Mucosa of descending colon (tissue), 3 donors: ENCODE results near the gene GARNL3. TPM values are rescaled to one million over a fixed set of nuclear protein-coding genes. Genes with fewer than 3 reads are reported as not detected.

Source experiments
- ATAC-seq: fragments of 200-7000 bp; cut with Tn5 transposase; one replicate; pipeline ENCODE4 v1.9.1; 2020; ENCODE audit warnings: mild to moderate bottlenecking, moderate library complexity
- DNase-seq, 3 donors: peaks; one replicate each; pipeline ENCODE4 v3.0.0-alpha.2; 2020
- H3K36me3 ChIP-seq: fragments of 200-600 bp; one replicate; pipeline ENCODE4 v1.8.0; 2021; ENCODE audit warnings: low read depth, mild to moderate bottlenecking
- H3K4me1 ChIP-seq: fragments of 200-600 bp; one replicate; pipeline ENCODE4 v1.8.0; 2021; ENCODE audit warnings: low read depth, mild to moderate bottlenecking
- H3K4me3 ChIP-seq: fragments of 200-600 bp; one replicate; pipeline ENCODE4 v1.8.0; 2021; ENCODE audit warnings: mild to moderate bottlenecking
- H3K9me3 ChIP-seq: fragments of 200-600 bp; one replicate; pipeline ENCODE4 v1.8.0; 2021; ENCODE audit warnings: mild to moderate bottlenecking
- CTCF ChIP-seq: fragments of 200-600 bp; IDR thresholded peaks from one replicate; pipeline ENCODE4 v1.8.0; 2022; ENCODE audit warnings: antibody characterized with exemption, mild to moderate bottlenecking
- intact Hi-C, 2 donors: fragments of 100-400 bp; cut with DNase I in 1 of 2; cut with micrococcal nuclease in 1 of 2; formaldehyde crosslinking; loops; one replicate each; pipeline versions ENCODE4 v1.11.0 to v1.11.1; 2022; cut with DNase I, micrococcal nuclease
- long read RNA-seq, 2 donors: library from polyadenylated mRNA; unstranded; transcript quantifications; one replicate each; pipeline ENCODE4 v2.0.0, GENCODE V29; 2019 to 2021
- total RNA-seq, 3 donors: library from RNA; stranded (reverse); fragmentation: NEBNext Ultra II Directional in 2 of 3; extraction: Animal tissue kit (Norgen Biotek cat#: 25700) in 2 of 3; gene quantifications; one replicate each; pipeline versions ENCODE4 v1.2.1 to v1.2.4, GENCODE V29; 2021 to 2023
- donor health status: DM: no; HTN: no; CAD: no; lungs with moderate emphysema.
- donor health status: DM: no; HTN: no; CAD: no.
- donor health status: DM: no; HTN: yes; CAD: no.

Gene GARNL3
- total RNA-seq: 10 to 100 TPM in 1 of 3 donors, 1 to 10 TPM in 2; 5.4 to 14.2 (median 8.6) TPM
- long read RNA-seq, donor 1, partial matches to known transcripts: 3 of 12 reads
- long read RNA-seq, donor 1, other reads (novel, unspliced or antisense): 8 of 12 reads
- long read RNA-seq, donor 2: 0 reads

GRCh38 chr9:127264462-127265219, at the start of gene GARNL3:
Gene GARNL3 (plus strand): TSS chr9:127264774. CDS start chr9:127264878, 104 bp downstream.
- ATAC-seq (no peak), DNase-seq (no peak)
- Histone ChIP-seq H3K36me3 (no peaks in the 10 kb centered on the region), H3K4me1 (no peaks in the 10 kb centered on the region), H3K4me3 (no peak within 1 kb of the TSS), H3K9me3 (no peaks in the 10 kb centered on the region)
- no peak for TF ChIP-seq CTCF
- intact Hi-C loops: no loop called here

- no peak for ATAC-seq
- intact Hi-C loops: no loop called here
- Histone ChIP-seq H3K36me3 (no peaks in the 10 kb centered on the region), H3K9me3 (no peaks in the 10 kb centered on the region), H3K4me3 (no peak overlapping the region), H3K4me1 (no peaks in the 10 kb centered on the region)
- no peak for DNase-seq
- no peak for TF ChIP-seq CTCF
Observed at GRCh38 chr9:127215268-127216209, 49.0 kb upstream of the GARNL3 start.

GRCh38 chr9:127216210-127216887, 48.2 kb upstream of the GARNL3 start:
- Histone ChIP-seq H3K4me1 (no peaks in the 10 kb centered on the region), H3K36me3 (no peaks in the 10 kb centered on the region), H3K4me3 (no peak overlapping the region), H3K9me3 (no peaks in the 10 kb centered on the region)
- intact Hi-C loops: no loop called here
- DNase-seq: no peak
- TF ChIP-seq CTCF: no peak
- ATAC-seq: no peak

GRCh38 chr9:127216888-127217217, 47.7 kb upstream of the GARNL3 start:
- no peaks in the 10 kb centered on the region for H3K36me3 ChIP-seq
- H3K4me3 ChIP-seq: no peak overlapping the region
- DNase-seq (no peak), ATAC-seq (no peak)
- no peak for TF ChIP-seq CTCF
- H3K9me3 ChIP-seq: no peaks in the 10 kb centered on the region
- intact Hi-C loops: no loop called here
- H3K4me1 ChIP-seq: no peaks in the 10 kb centered on the region

- no peak for ATAC-seq
- no peak for TF ChIP-seq CTCF
- no peak for DNase-seq
Observed at GRCh38 chr9:127218818-127219217, 45.8 kb upstream of the GARNL3 start.

More at GRCh38 chr9:127218818-127219217, 45.8 kb upstream of the GARNL3 start:
- Histone ChIP-seq H3K36me3 (no peaks in the 10 kb centered on the region), H3K4me1 (no peaks in the 10 kb centered on the region), H3K9me3 (no peaks in the 10 kb centered on the region), H3K4me3 (no peak overlapping the region)
- intact Hi-C loops: no loop called here
